IPS-18c (cell line): ENCODE measurements around the gene ZNF383.
"Not testable (repeated sequence)": the region's sequence is repeated elsewhere in the genome, so short reads cannot be mapped to it uniquely, and the experiment has no call there.

Experiments used
- H3K4me3 ChIP-seq: 2 replicates; pipeline ENCODE4 v1.7.0; 2013; ENCODE audit warnings: low read depth, mild to moderate bottlenecking, low read length, moderate library complexity; ENCODE audit not compliant: insufficient read depth
- H3K9me3 ChIP-seq: one replicate; pipeline ENCODE4 v1.6.1; 2013; ENCODE audit warnings: mild to moderate bottlenecking, low read length, moderate library complexity; ENCODE audit not compliant: control insufficient read depth, insufficient read depth

The ZNF383 gene

DNA sequence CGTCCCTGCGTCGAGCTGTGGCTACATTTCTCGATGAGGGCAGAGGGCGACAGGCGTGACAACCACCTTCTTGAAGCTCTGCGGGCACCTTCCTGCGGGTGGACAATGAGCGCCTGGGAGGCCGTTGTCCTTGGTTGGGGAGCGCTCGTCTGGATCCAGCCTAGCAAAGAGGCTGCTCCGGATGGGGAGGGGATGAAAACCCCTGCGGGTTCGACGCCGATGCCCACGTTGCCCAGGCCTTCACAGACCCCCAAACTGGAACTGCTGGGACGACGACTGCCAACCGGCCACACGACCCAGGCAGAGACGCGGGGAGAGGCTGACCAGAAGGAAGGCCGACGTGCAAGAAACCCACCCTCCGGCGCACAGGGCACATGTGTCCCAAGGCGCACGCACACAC lies 62.6 kb downstream of the ZNF383 start:
- not testable (repeated sequence) for H3K9me3 ChIP-seq, H3K4me3 ChIP-seq

DNA sequence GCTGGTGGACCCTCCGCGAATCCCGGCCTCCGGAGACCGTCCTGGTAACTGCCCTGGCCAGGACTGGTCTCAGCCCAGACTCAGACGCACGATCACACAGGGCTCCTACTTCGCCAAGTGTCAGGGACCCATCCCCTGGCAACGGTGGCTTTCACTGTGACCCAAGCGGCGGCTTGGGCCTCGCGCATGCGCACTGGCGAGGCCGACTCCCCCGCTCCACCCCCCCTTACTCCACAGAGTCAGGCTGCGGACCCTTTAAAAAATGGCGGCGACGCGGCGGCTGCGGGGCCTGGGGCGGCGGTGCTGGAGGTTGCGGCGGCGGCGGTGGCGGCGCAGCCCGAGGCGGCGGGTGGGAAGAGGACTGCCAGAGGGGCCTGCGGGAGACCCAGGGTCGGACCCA lies 66.0 kb downstream of the ZNF383 start:
- H3K4me3 ChIP-seq, H3K9me3 ChIP-seq: not testable (repeated sequence)

DNA sequence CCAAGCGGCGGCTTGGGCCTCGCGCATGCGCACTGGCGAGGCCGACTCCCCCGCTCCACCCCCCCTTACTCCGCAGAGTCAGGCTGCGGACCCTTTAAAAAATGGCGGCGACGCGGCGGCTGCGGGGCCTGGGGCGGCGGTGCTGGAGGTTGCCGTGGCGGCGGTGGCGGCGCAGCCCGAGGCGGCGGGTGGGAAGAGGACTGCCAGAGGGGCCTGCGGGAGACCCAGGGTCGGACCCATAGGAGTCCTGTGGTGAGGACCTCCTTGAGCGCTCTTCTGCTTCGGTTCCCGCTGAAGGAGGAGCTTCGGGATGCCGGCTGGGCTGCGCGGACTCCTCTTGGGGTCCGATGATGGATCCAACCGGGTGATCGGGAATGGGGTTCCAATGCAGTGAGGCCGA lies 71.2 kb downstream of the ZNF383 start:
- H3K4me3 ChIP-seq, result not testable (repeated sequence)
- H3K9me3 ChIP-seq, result peaks cover 14% of the 10 kb centered on the region

DNA sequence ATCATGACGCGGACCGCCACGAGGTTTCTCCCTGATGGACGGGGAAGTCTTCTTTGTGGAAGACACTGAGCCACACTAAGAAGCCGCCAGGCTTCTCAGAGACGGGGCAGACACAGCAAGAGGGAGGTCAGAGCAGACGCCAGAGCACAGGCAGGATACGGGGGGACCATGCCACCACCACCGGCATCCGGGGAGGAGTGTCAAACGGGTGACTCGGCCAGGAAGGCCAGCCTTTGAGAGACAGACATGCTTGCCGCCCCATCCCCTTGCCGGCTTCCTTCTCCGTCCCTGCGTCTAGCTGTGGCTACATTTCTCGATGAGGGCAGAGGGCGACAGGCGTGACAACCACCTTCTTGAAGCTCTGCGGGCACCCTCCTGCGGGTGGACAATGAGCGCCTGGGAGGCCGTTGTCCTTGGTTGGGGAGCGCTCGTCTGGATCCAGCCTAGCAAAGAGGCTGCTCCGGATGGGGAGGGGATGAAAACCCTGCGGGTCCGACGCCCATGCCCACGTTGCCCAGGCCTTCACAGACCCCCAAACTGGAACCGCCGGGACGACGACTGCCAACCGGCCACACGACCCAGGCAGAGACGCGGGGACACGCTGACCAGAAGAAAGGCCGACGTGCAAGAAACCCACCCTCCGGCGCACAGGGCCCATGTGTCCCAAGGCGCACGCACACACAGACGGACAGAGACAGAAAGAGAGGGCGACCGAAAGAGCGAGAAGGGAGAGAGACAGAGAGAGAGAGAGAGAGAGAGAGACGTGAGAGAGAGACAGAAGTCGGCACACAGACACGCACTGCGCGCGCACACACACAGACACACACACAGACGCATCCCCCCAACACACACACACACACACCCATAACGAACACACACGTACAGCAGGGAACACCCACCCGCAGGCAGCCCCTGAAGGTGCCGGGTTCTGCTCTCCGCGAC lies 75.3 kb downstream of the ZNF383 start:
- H3K9me3 ChIP-seq, result peaks cover 14% of the 10 kb centered on the region
- not testable (repeated sequence) for H3K4me3 ChIP-seq

DNA sequence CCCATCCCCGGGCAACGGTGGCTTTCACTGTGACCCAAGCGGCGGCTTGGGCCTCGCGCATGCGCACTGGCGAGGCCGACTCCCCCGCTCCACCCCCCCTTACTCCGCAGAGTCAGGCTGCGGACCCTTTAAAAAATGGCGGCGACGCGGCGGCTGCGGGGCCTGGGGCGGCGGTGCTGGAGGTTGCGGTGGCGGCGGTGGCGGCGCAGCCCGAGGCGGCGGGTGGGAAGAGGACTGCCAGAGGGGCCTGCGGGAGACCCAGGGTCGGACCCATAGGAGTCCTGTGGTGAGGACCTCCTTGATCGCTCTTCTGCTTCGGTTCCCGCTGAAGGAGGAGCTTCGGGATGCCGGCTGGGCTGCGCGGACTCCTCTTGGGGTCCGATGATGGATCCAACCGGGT lies 76.2 kb downstream of the ZNF383 start:
- H3K4me3 ChIP-seq, result not testable (repeated sequence)
- peaks cover 12% of the 10 kb centered on the region for H3K9me3 ChIP-seq
